Coronary artery (tissue), 2 donors: ENCODE measurements around the gene XPO4.

ENCODE experiments used
- DNase-seq: peaks from one replicate; pipeline ENCODE4 v3.0.0-alpha.2; 2017; ENCODE audit warnings: low spot score
- H3K27ac ChIP-seq, 2 donors: fragments of 200-600 bp; sonication (generic); one replicate each; pipeline ENCODE4 v1.5.1; 2016 to 2019
- H3K4me3 ChIP-seq: fragments of 200-600 bp; sonication (generic); 2 replicates; pipeline ENCODE4 v1.5.1; 2016; ENCODE audit warnings: mild to moderate bottlenecking, moderate library complexity
- TF ChIP-seq, protein P1 (sequence below): fragments of 200-600 bp; sonication (generic); IDR thresholded peaks from one replicate; pipeline ENCODE4 v1.5.1; 2019; ENCODE audit warnings: antibody characterized with exemption

XPO4 gene

GRCh38 chr13:20826843-20827560 lies 75.5 kb downstream of the XPO4 start:
- H3K27ac ChIP-seq: no peak overlapping the region
- H3K4me3 ChIP-seq: no peak overlapping the region
- DNase-seq: no peak
- TF ChIP-seq, protein P1, sequence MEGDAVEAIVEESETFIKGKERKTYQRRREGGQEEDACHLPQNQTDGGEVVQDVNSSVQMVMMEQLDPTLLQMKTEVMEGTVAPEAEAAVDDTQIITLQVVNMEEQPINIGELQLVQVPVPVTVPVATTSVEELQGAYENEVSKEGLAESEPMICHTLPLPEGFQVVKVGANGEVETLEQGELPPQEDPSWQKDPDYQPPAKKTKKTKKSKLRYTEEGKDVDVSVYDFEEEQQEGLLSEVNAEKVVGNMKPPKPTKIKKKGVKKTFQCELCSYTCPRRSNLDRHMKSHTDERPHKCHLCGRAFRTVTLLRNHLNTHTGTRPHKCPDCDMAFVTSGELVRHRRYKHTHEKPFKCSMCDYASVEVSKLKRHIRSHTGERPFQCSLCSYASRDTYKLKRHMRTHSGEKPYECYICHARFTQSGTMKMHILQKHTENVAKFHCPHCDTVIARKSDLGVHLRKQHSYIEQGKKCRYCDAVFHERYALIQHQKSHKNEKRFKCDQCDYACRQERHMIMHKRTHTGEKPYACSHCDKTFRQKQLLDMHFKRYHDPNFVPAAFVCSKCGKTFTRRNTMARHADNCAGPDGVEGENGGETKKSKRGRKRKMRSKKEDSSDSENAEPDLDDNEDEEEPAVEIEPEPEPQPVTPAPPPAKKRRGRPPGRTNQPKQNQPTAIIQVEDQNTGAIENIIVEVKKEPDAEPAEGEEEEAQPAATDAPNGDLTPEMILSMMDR: no peak

GRCh38 chr13:20826301-20826700 lies 76.2 kb downstream of the XPO4 start:
- no peak for DNase-seq
- TF ChIP-seq, protein P1: no peak
- H3K27ac ChIP-seq: no peak overlapping the region
- H3K4me3 ChIP-seq: no peak overlapping the region

DNA sequence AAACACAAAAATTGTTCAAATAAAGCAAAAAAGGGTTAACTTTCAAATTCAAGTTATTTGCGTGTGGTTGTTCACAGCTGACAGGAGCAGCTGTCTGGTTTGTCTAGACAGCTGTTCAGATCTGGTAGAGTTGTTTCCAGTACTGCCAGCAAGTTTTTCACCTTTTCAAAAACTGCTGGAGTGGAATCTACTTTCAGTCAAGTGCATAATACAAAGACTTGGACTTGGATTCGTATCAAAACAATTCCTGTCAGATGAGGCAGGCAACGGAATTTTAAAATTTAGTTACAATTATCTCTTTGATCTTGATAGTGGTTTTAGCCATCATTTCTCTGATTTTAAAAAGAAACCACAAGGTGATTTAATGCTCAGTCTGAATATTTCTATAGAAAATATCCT lies 77.1 kb downstream of the XPO4 start:
- Histone ChIP-seq H3K4me3 (no peak overlapping the region), H3K27ac (no peak overlapping the region)
- no peak for DNase-seq
- TF ChIP-seq, protein P1: no peak

- H3K27ac ChIP-seq: no peak overlapping the region
- no peak overlapping the region for H3K4me3 ChIP-seq
- DNase-seq: no peak
- TF ChIP-seq, protein P1: no peak
Measured at GRCh38 chr13:20824762-20825476, 77.6 kb downstream of the XPO4 start.

DNA sequence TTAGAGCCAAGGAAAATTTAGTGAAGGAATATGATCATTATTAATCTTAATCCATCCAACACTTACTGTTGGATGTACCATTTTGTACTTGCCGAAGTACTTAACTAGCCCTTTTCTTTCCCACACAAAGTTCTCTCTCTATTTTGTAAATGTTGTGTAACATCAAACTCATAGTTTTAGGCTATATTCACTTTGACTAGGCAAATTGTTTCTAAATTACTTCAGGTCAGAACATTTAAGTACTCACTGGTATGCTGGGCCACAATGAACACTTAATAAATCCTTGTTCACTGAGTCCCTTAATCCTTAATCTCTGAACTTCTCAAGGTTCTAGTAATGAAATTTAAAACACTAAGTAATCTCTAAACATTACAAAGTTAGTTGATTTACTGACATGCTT lies 79.5 kb downstream of the XPO4 start:
- H3K4me3 ChIP-seq: no peak overlapping the region
- TF ChIP-seq, protein P1: no peak
- DNase-seq: no peak
- H3K27ac ChIP-seq: no peak overlapping the region

DNA sequence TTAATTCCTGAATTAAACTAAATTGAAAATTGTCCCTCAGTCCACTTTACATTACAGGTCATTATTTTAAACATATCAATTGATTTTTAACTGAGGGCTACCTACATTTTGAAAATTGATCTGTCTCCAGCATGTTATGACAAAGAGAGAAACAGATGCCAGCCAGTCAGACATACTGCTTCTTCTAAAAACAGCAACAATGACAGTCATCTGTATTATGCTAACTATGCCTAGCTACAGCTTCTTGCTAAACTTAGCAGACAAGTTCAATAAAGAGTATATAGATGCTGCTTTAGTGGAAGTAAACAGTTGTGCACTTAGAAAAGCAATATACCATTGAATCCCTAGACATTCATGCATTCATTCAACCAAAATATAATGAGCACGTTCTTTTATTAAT lies 80.1 kb downstream of the XPO4 start:
- H3K4me3 ChIP-seq: no peak overlapping the region
- no peak for DNase-seq
- no peak overlapping the region for H3K27ac ChIP-seq
- TF ChIP-seq, protein P1: no peak

- no peak overlapping the region for H3K27ac ChIP-seq
- H3K4me3 ChIP-seq: no peak overlapping the region
- TF ChIP-seq, protein P1: no peak
- no peak for DNase-seq
Measured at GRCh38 chr13:20819715-20820114, 82.8 kb downstream of the XPO4 start.
